ENCODE data around the gene FRMPD1. TPM values are rescaled to one million over a fixed set of nuclear protein-coding genes. Genes with fewer than 3 reads are reported as not detected.

Gene FRMPD1
- total and polyA plus RNA-seq, 10 of the 15 experiments (the other 5 are each of a cell fraction or from before 2014, with no cell fraction given), result 0.01 to 0.08 (median 0.05) TPM; not detected in 6

- BruUV-seq (replicated peaks), result no TSS peak
- WGBS (ENCODE audit: insufficient coverage, insufficient replicate concordance, low lambda C conversion rate, missing lambda C conversion rate), result 47% methylated on average over 2 of the region's 2 CpGs
- RAD21 ChIA-PET (ENCODE audit: unreplicated experiment), result no interaction called here
- no peaks in the 10 kb centered on the region for H3K79me2 ChIP-seq (ENCODE audit: control insufficient read depth, insufficient read depth, low read length)
- intact Hi-C loops (cut with micrococcal nuclease; ENCODE audit: unreplicated experiment) (no loop called here), in situ Hi-C loops (cut with MboI) (no loop called here)
- no peak overlapping the region for H3K4me2 ChIP-seq (ENCODE audit: control insufficient read depth, insufficient read depth)
- no peaks in the 10 kb centered on the region for H3K36me3 ChIP-seq (ENCODE audit: control insufficient read depth in 2 of 2, insufficient read depth in 2 of 2, low read length in 1 of 2)
- SMC1A ChIA-PET (ENCODE audit: uncharacterized antibody, unreplicated experiment), result no interaction called here
- H3K9me3 ChIP-seq (replicated peaks; ENCODE audit: control insufficient read depth, insufficient read depth, low read length), result no peaks in the 10 kb centered on the region
- H3K27me3 ChIP-seq (replicated peaks in 1 of 2; ENCODE audit: control insufficient read depth in 2 of 2, insufficient read depth in 2 of 2, low read length in 1 of 2), result no peaks in the 10 kb centered on the region; a peak in 2 of 4 replicates
- H3K27ac ChIP-seq (ENCODE audit: control insufficient read depth, insufficient read depth), result no peak overlapping the region
- no peaks in the 10 kb centered on the region for H4K20me1 ChIP-seq (ENCODE audit: control insufficient read depth, insufficient read depth)
- FAIRE-seq, result no peak
- no peaks in the 10 kb centered on the region for H3K4me1 ChIP-seq (ENCODE audit: control insufficient read depth, insufficient read depth, low read length)
- no peak for DNase-seq (ENCODE audit: low read depth, low spot score)
- no peak overlapping the region for H2AFZ ChIP-seq (ENCODE audit: control insufficient read depth, low read depth, low read length)
- no peak overlapping the region for H3K4me3 ChIP-seq
- no peak for ATAC-seq
- no peak overlapping the region for H3K9ac ChIP-seq (ENCODE audit: control insufficient read depth, insufficient read depth, low read length)
- TF ChIP-seq SMAD5 (IDR thresholded peaks at IDR 0.05; ENCODE audit: low read depth) (no peak), E4F1 (IDR thresholded peaks at IDR 0.05; ENCODE audit: borderline replicate concordance, partially characterized antibody) (no peak), TCF12 (IDR thresholded peaks at IDR 0.05; ENCODE audit: low read depth, low read length) (no peak), E2F8 (IDR thresholded peaks at IDR 0.05; ENCODE audit: low read depth, partially characterized antibody) (no peak), PML (IDR thresholded peaks at IDR 0.05; ENCODE audit: low read length) (no peak), ZNF384 (IDR thresholded peaks at IDR 0.05; ENCODE audit: borderline replicate concordance, low read depth, low read length) (no peak), PRDM15 (CRISPR knock-in tag; IDR thresholded peaks at IDR 0.05) (no peak), EZH2 (IDR thresholded peaks at IDR 0.05; ENCODE audit: borderline replicate concordance, control insufficient read depth, low read depth, low read length) (no peak), GABPA (IDR thresholded peaks at IDR 0.05; ENCODE audit: low read depth) (no peak), YBX1 (IDR thresholded peaks at IDR 0.05) (no peak), BACH1 (IDR thresholded peaks at IDR 0.05; ENCODE audit: borderline replicate concordance) (no peak), ZNF622 (IDR thresholded peaks at IDR 0.05) (no peak), FOXM1 (IDR thresholded peaks at IDR 0.05; ENCODE audit: low read depth, low read length) (no peak)
- POLR2A ChIA-PET, result no interaction called here
- CTCF ChIA-PET, result no interaction called here
Observed at GRCh38 chr9:37623267-37623666, 27.5 kb upstream of the FRMPD1 start.

Measured in GM12878 (cell line).